Stimulated activated naive CD8-positive, alpha-beta T cell treated with anti-CD3 and anti-CD28 coated beads, Interleukin-15, amount 100 ng/mL, for 72 hours (primary cell): Measurements from ENCODE around the gene TCFL5.
A peak's percentile ranks its signal among the peaks of the same experiment; 100 is the strongest.

Experiments
- ATAC-seq: fragments of 150-1000 bp; cut with Tn5 transposase; 2 replicates; pipeline ENCODE4 v1.10.0; 2021; ENCODE audit warnings: mild to moderate bottlenecking, moderate library complexity
- DNase-seq, 2 donors: peaks; one replicate each; pipeline ENCODE4 v3.0.0; 2021 to 2022
- H3K27ac Mint-ChIP-seq, 2 donors: one replicate each; pipeline ENCODE4 v1.8.0; 2022; ENCODE audit warnings: mild to moderate bottlenecking in 2 of 2, mixed read lengths in 2 of 2, moderate library complexity in 2 of 2
- H3K27me3 Mint-ChIP-seq: one replicate; pipeline ENCODE4 v1.8.0; 2022; ENCODE audit warnings: mixed read lengths
- H3K4me1 Mint-ChIP-seq: one replicate; pipeline ENCODE4 v1.8.0; 2022; ENCODE audit warnings: mild to moderate bottlenecking, mixed read lengths
- H3K4me3 Mint-ChIP-seq, 2 donors: one replicate each; pipeline ENCODE4 v1.8.0; 2022; ENCODE audit warnings: mild to moderate bottlenecking in 2 of 2, mixed read lengths in 2 of 2, moderate library complexity in 1 of 2
- H3K9me3 Mint-ChIP-seq, 2 donors: one replicate each; pipeline ENCODE4 v1.8.0; 2022; ENCODE audit warnings: mixed read lengths in 2 of 2

The TCFL5 gene

GRCh38 chr20:62829231-62830230, 32.1 kb downstream of the TCFL5 start:
- DNase-seq, result no peak
- H3K9me3 Mint-ChIP-seq, result no peaks in the 10 kb centered on the region
- no peaks in the 10 kb centered on the region for H3K27me3 Mint-ChIP-seq
- H3K27ac Mint-ChIP-seq, result no peak overlapping the region
- H3K4me3 Mint-ChIP-seq, result no peak overlapping the region
- peak; percentile 16 for ATAC-seq
- peaks cover 13% of the 10 kb centered on the region for H3K4me1 Mint-ChIP-seq

GRCh38 chr20:62828511-62829230, 33.0 kb downstream of the TCFL5 start:
- no peak for DNase-seq
- H3K27ac Mint-ChIP-seq, result no peak overlapping the region
- H3K9me3 Mint-ChIP-seq, result no peaks in the 10 kb centered on the region
- ATAC-seq, result no peak
- peaks cover 13% of the 10 kb centered on the region for H3K4me1 Mint-ChIP-seq
- no peak overlapping the region for H3K4me3 Mint-ChIP-seq
- no peaks in the 10 kb centered on the region for H3K27me3 Mint-ChIP-seq

GRCh38 chr20:62828051-62828450, 33.6 kb downstream of the TCFL5 start:
- no peaks in the 10 kb centered on the region for H3K27me3 Mint-ChIP-seq
- H3K4me1 Mint-ChIP-seq, result peaks cover 13% of the 10 kb centered on the region
- no peak overlapping the region for H3K27ac Mint-ChIP-seq
- no peak overlapping the region for H3K4me3 Mint-ChIP-seq
- ATAC-seq, result no peak
- no peaks in the 10 kb centered on the region for H3K9me3 Mint-ChIP-seq
- DNase-seq, result no peak

- no peak overlapping the region for H3K27ac Mint-ChIP-seq
- H3K27me3 Mint-ChIP-seq, result no peaks in the 10 kb centered on the region
- ATAC-seq, result no peak
- peaks cover 7% of the 10 kb centered on the region for H3K4me1 Mint-ChIP-seq
- H3K4me3 Mint-ChIP-seq, result no peak overlapping the region
- no peak for DNase-seq
- no peaks in the 10 kb centered on the region for H3K9me3 Mint-ChIP-seq
Observed at GRCh38 chr20:62827311-62828038, 34.1 kb downstream of the TCFL5 start.

- Mint-ChIP-seq H3K4me3 (no peak overlapping the region), H3K27ac (no peak overlapping the region), H3K4me1 (peaks cover under 1% of the 10 kb centered on the region), H3K9me3 (no peaks in the 10 kb centered on the region), H3K27me3 (no peaks in the 10 kb centered on the region)
- no peak for DNase-seq
- ATAC-seq, result no peak
Observed at GRCh38 chr20:62826646-62827310, 34.8 kb downstream of the TCFL5 start.

GRCh38 chr20:62825986-62826645, 35.5 kb downstream of the TCFL5 start:
- ATAC-seq (no peak), DNase-seq (no peak)
- H3K27ac Mint-ChIP-seq, result no peak overlapping the region
- no peak overlapping the region for H3K4me3 Mint-ChIP-seq
- H3K9me3 Mint-ChIP-seq, result no peaks in the 10 kb centered on the region
- H3K27me3 Mint-ChIP-seq, result no peaks in the 10 kb centered on the region
- H3K4me1 Mint-ChIP-seq, result no peaks in the 10 kb centered on the region

GRCh38 chr20:62825333-62825985, 36.2 kb downstream of the TCFL5 start:
- no peak for ATAC-seq
- Mint-ChIP-seq H3K27me3 (peaks cover 3% of the 10 kb centered on the region), H3K9me3 (no peaks in the 10 kb centered on the region), H3K4me3 (no peak overlapping the region), H3K4me1 (no peaks in the 10 kb centered on the region), H3K27ac (no peak overlapping the region)
- DNase-seq, result no peak

- H3K27ac Mint-ChIP-seq, result no peak overlapping the region
- no peak for ATAC-seq
- no peaks in the 10 kb centered on the region for H3K9me3 Mint-ChIP-seq
- no peak for DNase-seq
- H3K4me3 Mint-ChIP-seq, result peak overlapping the region in 1 of 2 donors; percentile 29
- no peaks in the 10 kb centered on the region for H3K4me1 Mint-ChIP-seq
- peaks cover 10% of the 10 kb centered on the region for H3K27me3 Mint-ChIP-seq
Observed at GRCh38 chr20:62824476-62825332, 36.9 kb downstream of the TCFL5 start.

GRCh38 chr20:62823688-62824475, 37.7 kb downstream of the TCFL5 start:
- peaks cover 18% of the 10 kb centered on the region for H3K27me3 Mint-ChIP-seq
- H3K4me1 Mint-ChIP-seq, result no peaks in the 10 kb centered on the region
- no peak overlapping the region for H3K27ac Mint-ChIP-seq
- DNase-seq (no peak), ATAC-seq (no peak)
- H3K4me3 Mint-ChIP-seq, result no peak overlapping the region
- H3K9me3 Mint-ChIP-seq, result no peaks in the 10 kb centered on the region

- DNase-seq, result peak; percentile 53 to 57
- Mint-ChIP-seq H3K4me1 (no peaks in the 10 kb centered on the region), H3K27ac (no peak overlapping the region), H3K4me3 (no peak overlapping the region), H3K27me3 (peaks cover 27% of the 10 kb centered on the region), H3K9me3 (no peaks in the 10 kb centered on the region)
- peak; percentile 66 for ATAC-seq
Observed at GRCh38 chr20:62822788-62823651, 38.6 kb downstream of the TCFL5 start.

- H3K4me3 Mint-ChIP-seq, result no peak overlapping the region
- H3K27ac Mint-ChIP-seq, result no peak overlapping the region
- ATAC-seq, result no peak
- H3K9me3 Mint-ChIP-seq, result no peaks in the 10 kb centered on the region
- no peaks in the 10 kb centered on the region for H3K4me1 Mint-ChIP-seq
- peaks cover 33% of the 10 kb centered on the region for H3K27me3 Mint-ChIP-seq
- DNase-seq, result no peak
Observed at GRCh38 chr20:62822239-62822787, 39.3 kb downstream of the TCFL5 start.

GRCh38 chr20:62821726-62822210, 39.9 kb downstream of the TCFL5 start:
- Mint-ChIP-seq H3K27ac (no peak overlapping the region), H3K27me3 (peaks cover 33% of the 10 kb centered on the region), H3K4me3 (no peak overlapping the region), H3K9me3 (no peaks in the 10 kb centered on the region), H3K4me1 (no peaks in the 10 kb centered on the region)
- no peak for ATAC-seq
- DNase-seq, result no peak
